HG03064 (cell line): ENCODE results near the gene GPM6B.

ENCODE experiments used
- ATAC-seq: cut with Tn5 transposase; IDR thresholded peaks from one replicate; pipeline ENCODE4 v1.9.1; 2021; ENCODE audit warnings: low read depth; ENCODE audit not compliant: unreplicated experiment

The GPM6B gene

GRCh38 chrX:13770013-13770535 is 46.8 kb downstream of the GPM6B start:
- no peak for ATAC-seq

GRCh38 chrX:13768939-13769338 is 48.0 kb downstream of the GPM6B start:
- no peak for ATAC-seq

DNA sequence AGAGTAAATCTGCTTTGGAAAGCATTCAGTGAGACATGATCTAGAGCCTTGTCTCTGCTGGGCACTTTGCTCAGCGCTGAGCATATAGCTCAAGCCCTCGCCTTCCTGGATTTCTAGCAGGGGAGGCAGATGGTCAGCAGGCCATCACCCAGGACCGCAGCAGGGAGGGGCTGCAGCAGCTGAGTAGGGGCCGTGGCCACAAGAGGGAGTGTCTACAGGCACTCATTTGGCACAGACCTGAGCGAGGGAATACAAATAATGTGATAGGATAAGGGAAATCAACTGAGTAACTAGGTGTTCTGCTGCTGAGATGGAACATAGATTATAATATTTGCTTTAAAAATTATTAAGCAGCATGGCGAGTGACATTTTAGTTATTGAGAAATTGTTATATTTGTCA is 52.1 kb downstream of the GPM6B start:
- ATAC-seq, result no peak

DNA sequence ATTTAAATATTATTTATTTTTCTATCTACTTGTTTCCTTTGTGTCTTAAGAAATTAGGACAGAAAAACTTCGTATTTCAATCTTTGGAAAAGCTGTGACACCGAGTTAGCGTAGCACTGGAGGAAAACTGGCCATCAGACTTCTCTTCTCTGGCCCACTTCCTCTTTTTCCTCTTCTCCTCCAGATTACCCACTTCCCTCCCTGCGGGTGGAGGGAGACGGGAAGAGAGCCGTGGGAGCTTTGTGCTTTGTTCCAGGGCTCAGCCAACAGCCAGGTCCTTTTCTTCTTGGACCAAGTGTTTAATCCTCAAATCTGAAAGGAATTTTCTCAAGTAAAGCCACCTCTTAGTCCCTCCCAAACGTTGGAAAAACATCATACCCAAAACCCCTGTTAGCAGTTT is 52.6 kb downstream of the GPM6B start:
- ATAC-seq, result no peak

- ATAC-seq, result no peak
These were observed 53.4 kb downstream of the GPM6B start for GRCh38 chrX:13763489-13763888.

DNA sequence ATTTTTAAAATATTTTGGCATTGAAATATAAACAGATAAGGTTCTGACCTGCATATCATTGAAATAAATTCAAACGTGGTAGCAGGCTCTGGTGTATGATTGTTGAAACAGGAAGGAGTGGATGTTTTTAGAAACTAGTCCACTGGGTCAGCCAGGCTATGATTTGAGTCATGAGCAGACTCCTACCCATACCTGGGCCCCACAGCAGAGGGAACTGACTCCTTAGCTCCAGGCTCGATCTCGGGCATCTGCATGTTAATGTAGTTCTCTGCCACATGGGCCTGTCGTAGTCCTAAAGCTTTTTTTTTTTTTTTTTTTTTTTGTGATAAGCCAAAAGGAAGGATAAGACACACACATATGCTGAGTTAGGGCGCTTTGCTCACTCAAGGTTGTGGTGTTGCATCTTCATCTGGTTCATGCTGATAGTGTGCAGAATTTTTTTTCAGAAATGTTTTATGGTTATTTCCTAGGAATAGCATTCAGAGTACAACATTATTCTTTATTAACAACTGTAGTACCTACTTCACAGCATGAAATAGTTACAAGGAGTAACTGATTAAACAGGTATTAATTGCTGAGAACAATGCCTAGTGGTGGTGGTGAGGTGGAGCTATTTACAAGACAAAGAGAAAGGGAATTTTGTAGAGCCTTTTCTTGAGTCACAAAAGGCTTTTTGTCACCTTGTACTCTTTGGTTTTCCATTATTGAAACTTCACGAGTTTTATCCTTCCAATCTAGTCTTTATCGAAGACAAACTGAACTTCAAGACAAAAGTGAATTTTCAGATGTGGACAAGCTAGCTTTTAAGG is 55.1 kb downstream of the GPM6B start:
- ATAC-seq, result peak; percentile 68

DNA sequence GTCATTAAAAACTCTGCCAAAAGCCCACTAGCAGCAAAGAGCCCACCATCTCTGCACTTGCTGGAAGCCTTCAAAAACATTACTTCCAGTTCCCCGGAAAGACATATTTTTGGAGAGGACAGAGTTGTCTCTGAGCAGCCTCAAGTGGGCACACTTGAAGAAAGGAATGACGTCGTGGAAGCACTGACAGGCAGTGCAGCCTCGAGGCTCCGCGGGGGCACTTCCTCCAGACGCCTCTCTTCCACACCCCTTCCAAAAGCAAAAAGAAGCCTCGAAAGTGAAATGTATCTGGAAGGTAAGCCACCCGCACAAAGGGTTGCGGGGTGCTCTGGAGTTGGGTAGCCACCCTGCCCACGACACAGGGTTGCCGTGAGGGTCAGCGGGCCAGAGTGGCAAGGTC is 56.5 kb downstream of the GPM6B start:
- ATAC-seq, result no peak

DNA sequence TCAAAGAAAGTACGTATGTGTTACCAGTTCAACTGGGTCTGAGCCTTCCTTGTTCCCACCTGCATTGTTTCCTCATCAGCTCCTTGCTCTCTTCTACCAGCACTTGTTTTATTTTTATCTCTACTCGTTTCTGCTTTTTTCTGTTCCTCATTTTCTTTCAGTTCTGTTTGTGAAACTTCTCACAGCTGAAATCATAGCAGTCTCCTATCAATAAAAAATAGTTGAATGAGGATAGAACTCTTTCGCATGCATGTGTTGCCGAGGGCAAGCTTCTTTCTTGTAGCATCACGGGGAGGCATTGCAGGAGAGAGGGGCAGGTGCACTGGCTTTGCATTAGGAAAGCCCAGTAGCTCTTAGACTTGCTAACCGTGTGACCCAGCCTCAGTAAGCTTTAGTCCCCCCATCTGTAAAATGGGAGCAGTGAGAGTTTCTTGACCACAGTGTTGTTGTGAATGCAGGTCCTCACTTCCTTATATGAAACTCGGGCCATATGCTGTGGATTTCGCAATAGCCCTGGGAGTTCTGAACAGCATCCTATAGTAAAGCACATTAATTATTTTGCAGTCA is 57.7 kb downstream of the GPM6B start:
- ATAC-seq, result peak; percentile 56

DNA sequence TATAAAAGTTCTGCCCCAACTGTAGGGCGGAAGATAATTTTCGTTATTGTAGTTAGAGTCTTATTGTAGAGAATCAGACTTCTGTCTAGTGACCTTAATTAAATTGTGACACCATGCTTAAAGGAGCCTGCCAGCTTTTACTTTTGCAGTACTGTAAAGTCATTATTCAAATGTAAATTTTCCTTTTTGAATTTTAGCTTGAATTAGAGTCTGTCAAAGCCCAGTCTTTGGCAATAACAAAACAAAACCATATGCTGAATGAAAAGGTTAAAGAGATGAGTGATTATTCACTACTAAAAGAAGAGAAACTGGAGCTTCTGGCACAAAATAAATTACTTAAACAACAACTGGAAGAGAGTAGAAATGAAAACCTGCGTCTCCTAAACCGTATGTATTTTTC is 60.5 kb downstream of the GPM6B start:
- no peak for ATAC-seq

DNA sequence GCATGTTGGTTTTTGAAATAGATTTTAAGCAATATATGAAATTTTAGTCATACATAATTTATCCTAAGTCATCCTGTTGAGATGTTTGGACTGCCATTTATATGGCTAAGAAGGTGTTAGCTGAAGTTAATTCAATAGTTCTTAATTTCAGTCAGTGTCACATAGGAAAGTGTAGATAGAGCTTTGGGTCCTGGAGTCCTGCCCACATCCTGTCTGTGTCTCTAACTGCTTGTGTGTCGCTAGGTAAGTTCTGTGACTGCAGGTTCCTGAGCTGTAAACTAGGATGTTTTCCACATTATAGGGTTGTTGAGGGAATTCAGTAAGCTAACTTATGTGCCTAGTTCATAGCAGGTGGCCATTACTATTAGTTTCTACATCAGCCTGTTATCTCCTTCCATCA is 61.6 kb downstream of the GPM6B start:
- ATAC-seq, result no peak

GRCh38 chrX:13754765-13755164 is 62.1 kb downstream of the GPM6B start:
- ATAC-seq, result no peak

GRCh38 chrX:13752646-13753045 is 64.2 kb downstream of the GPM6B start:
- peak; percentile 66 for ATAC-seq

DNA sequence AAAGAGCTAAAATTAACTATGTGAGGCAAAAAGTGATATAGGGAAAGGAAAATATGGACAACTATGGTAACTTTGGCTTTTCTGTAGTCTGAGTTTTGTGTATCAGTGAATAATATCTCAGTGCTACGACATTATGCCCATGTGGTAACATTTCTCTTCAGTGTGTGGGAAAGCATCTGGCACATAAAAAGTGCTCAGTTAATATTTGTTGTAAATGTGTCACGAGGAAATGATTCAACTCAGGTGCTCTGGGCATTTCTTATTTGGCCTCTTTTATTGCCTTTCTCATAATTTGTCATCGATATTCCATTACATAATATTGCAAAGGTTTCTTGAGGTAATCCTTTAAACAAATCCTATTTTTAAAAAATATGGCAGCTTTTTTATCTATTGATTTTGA is 64.8 kb downstream of the GPM6B start:
- no peak for ATAC-seq

GRCh38 chrX:13750812-13751211 is 66.1 kb downstream of the GPM6B start:
- peak; percentile 46 for ATAC-seq

DNA sequence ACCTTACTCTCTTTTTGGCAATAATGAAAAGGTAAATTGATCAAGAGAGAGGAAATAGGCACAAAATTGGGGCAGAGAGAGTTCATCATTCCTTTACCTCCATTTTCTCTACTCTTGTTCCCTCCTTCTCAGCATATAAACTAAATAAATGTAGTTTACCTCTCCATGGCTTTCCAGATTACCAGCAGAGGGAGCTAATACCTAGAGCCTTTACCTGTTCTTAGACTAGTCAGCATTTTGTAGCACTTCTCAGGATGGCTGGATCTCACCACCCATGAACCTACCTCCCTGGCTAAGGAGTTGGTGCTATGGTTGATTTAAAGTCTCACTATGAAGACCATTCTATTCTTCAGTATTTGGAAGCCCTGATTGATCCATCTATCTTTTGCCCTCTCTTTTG is 66.7 kb downstream of the GPM6B start:
- no peak for ATAC-seq

- no peak for ATAC-seq
These were observed 68.4 kb downstream of the GPM6B start for GRCh38 chrX:13748486-13748885.

DNA sequence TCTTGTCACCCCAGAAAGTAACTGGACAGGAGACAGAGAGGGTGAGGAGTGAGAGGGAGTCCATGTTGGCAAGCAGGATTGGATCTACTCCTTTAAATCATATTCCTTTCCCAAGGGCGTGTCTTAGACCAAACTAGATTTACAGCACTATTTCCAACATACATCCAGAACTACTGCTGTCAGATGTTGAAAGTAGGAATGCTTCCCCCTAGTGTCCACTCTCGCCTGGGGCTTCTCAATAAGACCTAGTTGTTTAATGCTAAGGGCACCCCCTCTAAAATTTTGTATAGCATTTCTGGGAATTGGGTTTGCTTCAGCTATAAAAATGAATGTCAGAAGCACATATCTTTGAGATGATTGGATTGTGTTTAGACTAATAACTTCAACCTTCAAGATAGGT is 69.1 kb downstream of the GPM6B start:
- no peak for ATAC-seq

DNA sequence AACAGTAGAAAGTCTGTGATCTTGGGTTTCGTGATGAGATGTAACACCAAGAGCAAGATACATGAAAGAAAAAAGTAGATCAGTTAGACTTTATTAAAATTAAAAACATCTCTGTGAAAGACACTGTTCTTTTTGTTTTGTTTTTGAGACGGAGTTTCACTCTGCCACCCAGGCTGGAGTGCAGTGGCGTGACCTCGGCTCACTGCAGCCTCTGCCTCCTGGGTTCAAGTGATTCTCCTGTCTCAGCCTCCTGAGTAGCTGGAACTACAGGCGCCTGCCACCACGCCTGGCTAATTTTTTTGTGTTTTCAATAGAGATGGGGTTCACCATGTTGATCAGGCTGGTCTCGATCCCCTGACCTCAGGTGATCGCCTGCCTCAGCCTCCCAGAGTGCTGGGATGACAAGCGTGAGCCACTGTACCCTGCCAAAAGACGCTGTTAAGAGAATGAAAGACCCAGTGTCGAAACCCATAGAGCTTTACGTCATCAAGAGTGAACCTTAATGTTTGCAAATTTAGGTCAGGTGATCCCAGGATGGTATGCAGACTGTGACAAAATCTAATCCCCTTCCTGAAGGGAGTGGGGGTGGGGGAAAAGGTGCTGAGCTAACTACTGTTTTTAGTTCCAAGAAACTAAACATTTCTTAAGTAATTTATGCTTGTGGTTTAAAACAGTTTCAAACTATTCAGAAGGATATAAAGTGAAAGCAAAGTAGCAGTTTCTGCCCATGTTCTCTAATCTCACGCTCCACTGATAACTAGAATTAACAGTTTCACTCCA is 74.3 kb downstream of the GPM6B start:
- peak; percentile 93 for ATAC-seq

GRCh38 chrX:13741695-13742094 is 75.2 kb downstream of the GPM6B start:
- ATAC-seq, result no peak

DNA sequence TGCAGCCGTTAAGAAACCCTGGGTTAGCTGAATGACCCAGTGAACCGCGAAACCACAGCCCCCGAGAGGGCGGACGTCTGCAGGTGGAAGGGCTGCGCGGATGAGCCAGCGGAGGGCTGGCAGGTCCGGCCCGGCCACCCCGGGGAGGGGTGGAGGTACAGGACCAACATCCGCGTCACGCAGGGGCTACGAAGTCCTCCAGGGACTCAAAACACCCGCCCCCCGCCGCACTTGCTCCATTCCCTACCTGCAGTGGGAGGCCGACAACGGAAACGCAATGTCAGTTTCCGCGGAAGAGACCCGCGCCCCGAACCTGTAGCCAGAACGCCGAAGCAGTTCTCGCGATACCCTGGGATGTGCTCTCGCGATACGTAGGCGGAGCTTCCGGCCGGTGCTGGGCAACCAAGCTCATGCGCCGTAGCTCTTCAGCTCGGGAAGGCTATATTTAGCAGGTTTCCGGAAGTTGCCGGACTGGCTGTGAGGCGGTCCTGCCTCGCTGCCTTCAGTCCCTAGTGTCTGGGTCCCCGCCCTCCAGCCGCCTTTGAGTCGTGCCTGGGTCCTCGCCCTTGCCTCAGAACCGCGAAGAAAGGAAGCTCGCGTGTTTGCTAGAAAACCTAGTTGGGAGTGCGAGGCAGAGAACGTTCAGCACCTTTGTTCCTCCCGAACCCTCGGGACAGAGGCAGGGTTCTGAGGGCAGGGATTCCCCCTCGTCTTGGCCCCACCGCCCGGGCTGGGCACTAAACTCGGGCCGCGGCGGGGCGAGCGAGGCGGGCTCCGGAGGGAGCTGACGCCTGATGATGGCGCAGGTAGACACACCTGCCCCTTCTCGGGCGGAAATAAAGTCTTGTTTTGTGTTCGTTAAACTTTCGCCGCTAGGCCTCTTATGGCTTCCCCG is 82.4 kb downstream of the GPM6B start, which contains the start of the genes OFD1 and TRAPPC2:
Gene OFD1, plus strand, starts transcription at position 471 of the 895 bp plus-strand sequence. Its CDS starts 324 bp downstream, at position 795.
Gene TRAPPC2, minus strand, starts transcription at position 343 of the 895 bp plus-strand sequence. CDS start 14,657 bp downstream, outside the sequence.
- peak; percentile 88 for ATAC-seq
